H1 (cell line): ENCODE results near the gene CACNA1F.
"Not testable (repeated sequence)": the region's sequence is repeated elsewhere in the genome, so short reads cannot be mapped to it uniquely, and the experiment has no call there.

ENCODE experiments used
- ASH2L ChIP-seq: fragments of 200-600, 300-600 bp; sonication (generic); IDR thresholded peaks from one replicate; pipeline ENCODE4 v1.7.1; 2017; ENCODE audit warnings: low read length
- CHD2 ChIP-seq: IDR thresholded peaks from 2 replicates; pipeline ENCODE4 v1.6.1; 2012; ENCODE audit warnings: low read length, improper control_type of control experiment
- EZH2 ChIP-seq: fragments of 200-600 bp; sonication (generic); IDR thresholded peaks from 2 replicates; pipeline ENCODE4 v1.7.1; 2012; ENCODE audit warnings: low read depth, mild to moderate bottlenecking, moderate library complexity, low read length, inconsistent platforms; ENCODE audit not compliant: severe bottlenecking
- HDAC6 ChIP-seq: IDR thresholded peaks from one replicate; pipeline ENCODE4 v1.7.1; 2012; ENCODE audit warnings: low read depth, mild to moderate bottlenecking, inconsistent platforms, low read length, moderate library complexity
- NRF1 ChIP-seq: IDR thresholded peaks from 2 replicates; pipeline ENCODE4 v1.6.1; 2011; ENCODE audit warnings: mild to moderate bottlenecking, low read depth, low read length, improper control_type of control experiment
- POLR2A ChIP-seq, 2 experiments: IDR thresholded peaks; 1 replicate in 1 of 2; 2 replicates in 1 of 2; pipeline ENCODE4 v1.6.1; 2011; ENCODE audit warnings: low read depth in 2 of 2, low read length in 2 of 2, mild to moderate bottlenecking in 2 of 2; ENCODE audit errors: control extremely low read depth in 1 of 2
- USF2 ChIP-seq: IDR thresholded peaks from 2 replicates; pipeline ENCODE4 v1.6.1; 2011; ENCODE audit warnings: low read length, improper control_type of control experiment
- TF ChIP-seq, protein P1 (sequence below), 3 experiments: IDR thresholded peaks; 1 replicate in 2 of 3; 2 replicates in 1 of 3; pipeline versions ENCODE4 v1.5.1 to v1.6.1; 2011; ENCODE audit warnings: low read length in 3 of 3, mild to moderate bottlenecking in 3 of 3, inconsistent platforms in 2 of 3, low read depth in 1 of 3, moderate library complexity in 1 of 3; ENCODE audit not compliant: insufficient read depth in 1 of 3; ENCODE audit errors: control extremely low read depth in 1 of 3

- TF ChIP-seq, protein P1, sequence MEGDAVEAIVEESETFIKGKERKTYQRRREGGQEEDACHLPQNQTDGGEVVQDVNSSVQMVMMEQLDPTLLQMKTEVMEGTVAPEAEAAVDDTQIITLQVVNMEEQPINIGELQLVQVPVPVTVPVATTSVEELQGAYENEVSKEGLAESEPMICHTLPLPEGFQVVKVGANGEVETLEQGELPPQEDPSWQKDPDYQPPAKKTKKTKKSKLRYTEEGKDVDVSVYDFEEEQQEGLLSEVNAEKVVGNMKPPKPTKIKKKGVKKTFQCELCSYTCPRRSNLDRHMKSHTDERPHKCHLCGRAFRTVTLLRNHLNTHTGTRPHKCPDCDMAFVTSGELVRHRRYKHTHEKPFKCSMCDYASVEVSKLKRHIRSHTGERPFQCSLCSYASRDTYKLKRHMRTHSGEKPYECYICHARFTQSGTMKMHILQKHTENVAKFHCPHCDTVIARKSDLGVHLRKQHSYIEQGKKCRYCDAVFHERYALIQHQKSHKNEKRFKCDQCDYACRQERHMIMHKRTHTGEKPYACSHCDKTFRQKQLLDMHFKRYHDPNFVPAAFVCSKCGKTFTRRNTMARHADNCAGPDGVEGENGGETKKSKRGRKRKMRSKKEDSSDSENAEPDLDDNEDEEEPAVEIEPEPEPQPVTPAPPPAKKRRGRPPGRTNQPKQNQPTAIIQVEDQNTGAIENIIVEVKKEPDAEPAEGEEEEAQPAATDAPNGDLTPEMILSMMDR (IDR thresholded peaks at IDR 0.05; ENCODE audit: control extremely low read depth in 1 of 3, insufficient read depth in 1 of 3, low read depth in 1 of 3, low read length in 3 of 3) = not testable (repeated sequence)
- TF ChIP-seq HDAC6; USF2; NRF1; ASH2L; POLR2A (IDR thresholded peaks at IDR 0.05; ENCODE audit: control extremely low read depth in 1 of 2, low read depth in 2 of 2, low read length in 2 of 2); EZH2; CHD2: not testable (repeated sequence)
Measured at GRCh38 chrX:49173544-49173943, 59.6 kb downstream of the CACNA1F start.
